Omental fat pad (tissue), 4 donors: ENCODE data around the gene PPP1R1C. TPM values are rescaled to one million over a fixed set of nuclear protein-coding genes. Genes with fewer than 3 reads are reported as not detected.
"Not testable (repeated sequence)": the region's sequence is repeated elsewhere in the genome, so short reads cannot be mapped to it uniquely, and the experiment has no call there.

Experiments
- ATAC-seq: fragments of 150-250 bp; one replicate; pipeline ENCODE4 v1.9.1; 2016; ENCODE audit warnings: mild to moderate bottlenecking, moderate library complexity; ENCODE audit not compliant: low FRiP score
- DNase-seq: peaks from one replicate; pipeline ENCODE4 v3.0.0-alpha.2; 2019; ENCODE audit warnings: low spot score
- CTCF ChIP-seq, 3 donors: fragments of 450-650 bp; IDR thresholded peaks; one replicate each; pipeline ENCODE4 v1.5.1; 2016 to 2017; ENCODE audit warnings: antibody characterized with exemption in 3 of 3, mild to moderate bottlenecking in 3 of 3, moderate library complexity in 2 of 3
- total RNA-seq, 4 donors: library from RNA; depleted of rRNA; stranded (reverse); fragments of >200 nt; gene quantifications; one replicate each; pipeline ENCODE4 v1.1.0, GENCODE V29; 2016

PPP1R1C gene
- total RNA-seq, 4 donors from 2014 or later: 1.1 to 1.3 TPM; not detected in 2

- TF ChIP-seq CTCF (IDR thresholded peaks at IDR 0.05): no peak
- no peak for ATAC-seq
- no peak for DNase-seq
Observed at GRCh38 chr2:181947273-181947672, 38.4 kb upstream of the PPP1R1C start.

DNA sequence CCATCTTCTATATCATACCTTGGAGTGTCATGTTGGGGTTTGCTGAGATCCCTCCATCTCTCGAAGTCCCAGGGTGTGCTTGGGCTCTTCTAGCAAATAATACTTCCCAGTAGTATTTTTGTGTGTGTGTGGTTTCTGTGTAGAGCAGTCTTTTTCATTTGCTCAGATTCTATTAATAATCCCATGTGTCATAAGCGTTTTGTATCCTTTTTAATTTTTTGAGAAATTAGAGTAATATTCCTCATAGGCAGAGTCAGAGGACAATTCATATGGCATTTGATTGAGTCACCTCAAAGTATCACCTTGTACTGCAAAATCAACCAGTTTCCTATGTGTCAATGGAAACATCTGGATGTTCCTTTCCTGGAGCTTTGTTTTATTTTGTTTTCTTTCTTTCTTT is 37.4 kb upstream of the PPP1R1C start:
- DNase-seq: no peak
- no peak for ATAC-seq
- TF ChIP-seq CTCF (IDR thresholded peaks at IDR 0.05): no peak

DNA sequence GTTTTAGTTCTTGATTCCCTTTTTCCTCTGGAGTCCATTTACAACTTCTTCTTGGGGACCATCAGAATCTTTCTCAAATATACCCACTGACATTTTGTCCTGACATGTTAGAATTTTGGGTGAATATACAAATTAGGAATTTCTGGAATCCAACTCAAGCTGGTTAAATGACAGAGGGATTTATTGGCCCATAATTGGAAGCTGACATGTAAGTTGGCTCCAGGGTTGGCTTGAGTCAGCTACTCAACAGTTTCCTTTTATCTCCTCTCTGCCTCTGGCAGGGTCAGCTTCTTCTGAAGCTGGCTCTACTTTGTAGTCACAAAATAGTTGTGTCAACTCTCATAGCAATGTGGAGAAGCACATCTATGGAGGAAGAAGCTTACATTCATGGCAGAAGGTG is 36.6 kb upstream of the PPP1R1C start:
- ATAC-seq (no peak), DNase-seq (no peak)
- no peak for TF ChIP-seq CTCF (IDR thresholded peaks at IDR 0.05)

- DNase-seq (no peak), ATAC-seq (no peak)
- TF ChIP-seq CTCF (IDR thresholded peaks at IDR 0.05): no peak
Observed at GRCh38 chr2:181952404-181953226, 33.0 kb upstream of the PPP1R1C start.

DNA sequence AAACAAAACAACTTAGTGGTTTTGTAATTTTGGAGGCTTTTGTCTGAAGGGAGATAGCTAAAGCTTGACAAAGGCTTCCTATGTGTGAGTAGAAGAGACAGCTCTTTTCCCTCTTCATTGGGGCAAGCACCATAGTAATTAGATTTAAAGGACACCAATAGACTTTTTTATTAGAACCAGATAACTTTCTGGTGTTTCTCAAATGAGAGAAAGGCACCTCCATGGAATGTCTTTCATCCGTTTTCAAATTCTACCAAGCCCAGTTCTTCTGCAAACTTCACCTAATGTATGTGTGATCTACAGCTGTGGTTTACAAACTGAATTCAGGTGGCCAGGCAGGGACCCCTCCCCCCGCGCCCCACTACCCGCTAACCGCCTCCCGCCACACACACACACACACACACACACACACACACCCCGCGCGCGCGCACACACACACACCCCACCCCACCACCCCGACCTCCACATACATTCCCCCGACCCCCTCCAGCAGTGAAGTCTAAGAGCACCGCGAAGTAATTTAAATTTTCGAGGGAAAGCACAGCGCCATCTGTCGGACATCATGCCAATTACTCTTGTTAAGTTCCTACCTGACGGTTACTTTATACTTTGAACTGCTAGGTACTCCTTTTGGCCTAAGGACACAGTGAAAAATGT is 31.6 kb upstream of the PPP1R1C start:
- peak; percentile 31 for DNase-seq
- peak; percentile 71 for ATAC-seq
- no peak for TF ChIP-seq CTCF (IDR thresholded peaks at IDR 0.05)

DNA sequence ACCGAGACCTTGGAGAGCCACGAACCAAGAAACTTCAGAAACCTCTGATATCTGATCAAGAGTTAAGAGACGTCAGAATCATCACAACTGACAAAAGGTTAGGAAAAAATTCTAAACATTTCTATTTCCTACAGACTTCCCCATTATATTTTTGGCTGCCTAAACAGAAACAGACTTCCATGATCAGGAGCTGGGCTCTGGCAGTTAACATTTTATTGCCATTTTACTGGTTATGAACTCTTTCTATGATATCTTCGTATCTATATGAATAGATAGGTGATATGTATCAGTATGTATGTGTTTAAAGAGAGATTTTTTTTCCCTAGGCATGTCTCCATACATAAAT is 31.1 kb upstream of the PPP1R1C start:
- ATAC-seq (no peak), DNase-seq (no peak)
- no peak for TF ChIP-seq CTCF (IDR thresholded peaks at IDR 0.05)

DNA sequence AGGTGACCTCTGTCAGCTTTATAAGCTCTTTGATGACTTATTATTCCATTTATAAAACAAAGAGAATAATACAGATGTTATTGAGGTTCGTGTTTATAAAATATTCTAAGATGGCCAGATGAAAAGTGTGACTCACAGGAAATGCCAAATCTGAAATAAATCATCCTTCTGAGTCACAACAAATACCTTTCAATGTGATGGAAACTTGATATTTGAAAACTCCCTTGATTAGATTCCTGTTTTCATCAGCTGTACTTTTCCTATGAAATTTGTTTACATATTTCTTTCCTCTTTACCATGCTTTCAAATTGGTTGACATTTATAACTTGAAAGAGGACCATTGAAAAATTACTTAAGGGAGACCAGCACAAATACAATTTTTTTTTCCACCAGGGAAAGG is 30.6 kb upstream of the PPP1R1C start:
- TF ChIP-seq CTCF (IDR thresholded peaks at IDR 0.05): no peak
- ATAC-seq (no peak), DNase-seq (no peak)

GRCh38 chr2:181955866-181956265 is 29.8 kb upstream of the PPP1R1C start:
- not testable (repeated sequence) for DNase-seq, ATAC-seq
